DMS79 treated with DMSO at 0.1 percent for 48 hours (cell line): ENCODE measurements around the gene HEATR9.

Experiments
- DNase-seq: peaks from one replicate; lab custom pipeline; 2025; lab: John Stamatoyannopoulos, UW

The HEATR9 gene

DNA sequence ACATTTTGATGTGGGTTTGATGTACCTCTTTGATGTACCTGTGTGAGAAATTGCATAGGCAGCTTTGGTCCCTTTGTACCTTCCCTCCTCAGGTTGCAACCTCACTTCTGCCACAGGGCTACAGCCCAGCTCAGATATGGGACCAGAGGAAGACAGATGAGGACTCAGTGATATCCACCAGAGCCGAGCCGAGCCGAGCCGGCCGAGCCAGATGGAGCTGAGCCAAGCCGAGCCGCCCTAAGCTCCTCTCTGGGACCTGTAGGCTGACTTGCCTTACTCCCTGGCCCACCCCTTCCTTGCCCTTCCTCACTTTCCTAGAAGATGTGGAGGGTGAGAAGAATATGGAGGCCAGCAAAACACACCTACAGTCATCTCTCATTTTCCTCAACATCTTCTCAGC, 3.8 kb downstream of the HEATR9 start:
- no peak for DNase-seq

- DNase-seq: no peak
Observed at GRCh38 chr17:35856603-35857002, 12.1 kb downstream of the HEATR9 start.

DNA sequence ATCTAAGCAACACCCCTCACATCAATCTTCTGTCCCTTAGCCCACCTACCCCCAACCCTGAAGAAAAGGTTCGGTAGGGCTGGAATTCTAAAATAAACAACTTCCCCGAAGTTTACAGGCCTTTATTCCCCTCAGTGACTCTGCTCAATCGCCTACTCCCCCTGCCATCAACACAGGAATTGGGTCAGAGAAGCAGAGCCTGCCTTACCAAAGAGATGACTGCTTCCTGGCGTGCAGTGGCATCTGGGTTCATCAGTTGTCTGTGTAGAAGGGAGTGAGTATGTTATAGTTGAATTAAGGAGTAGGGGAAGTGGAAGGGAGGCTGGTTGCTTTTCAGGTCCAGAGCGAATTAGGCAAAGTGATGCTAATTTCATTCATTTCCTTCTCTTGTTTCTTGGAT, 12.7 kb downstream of the HEATR9 start:
- no peak for DNase-seq

DNA sequence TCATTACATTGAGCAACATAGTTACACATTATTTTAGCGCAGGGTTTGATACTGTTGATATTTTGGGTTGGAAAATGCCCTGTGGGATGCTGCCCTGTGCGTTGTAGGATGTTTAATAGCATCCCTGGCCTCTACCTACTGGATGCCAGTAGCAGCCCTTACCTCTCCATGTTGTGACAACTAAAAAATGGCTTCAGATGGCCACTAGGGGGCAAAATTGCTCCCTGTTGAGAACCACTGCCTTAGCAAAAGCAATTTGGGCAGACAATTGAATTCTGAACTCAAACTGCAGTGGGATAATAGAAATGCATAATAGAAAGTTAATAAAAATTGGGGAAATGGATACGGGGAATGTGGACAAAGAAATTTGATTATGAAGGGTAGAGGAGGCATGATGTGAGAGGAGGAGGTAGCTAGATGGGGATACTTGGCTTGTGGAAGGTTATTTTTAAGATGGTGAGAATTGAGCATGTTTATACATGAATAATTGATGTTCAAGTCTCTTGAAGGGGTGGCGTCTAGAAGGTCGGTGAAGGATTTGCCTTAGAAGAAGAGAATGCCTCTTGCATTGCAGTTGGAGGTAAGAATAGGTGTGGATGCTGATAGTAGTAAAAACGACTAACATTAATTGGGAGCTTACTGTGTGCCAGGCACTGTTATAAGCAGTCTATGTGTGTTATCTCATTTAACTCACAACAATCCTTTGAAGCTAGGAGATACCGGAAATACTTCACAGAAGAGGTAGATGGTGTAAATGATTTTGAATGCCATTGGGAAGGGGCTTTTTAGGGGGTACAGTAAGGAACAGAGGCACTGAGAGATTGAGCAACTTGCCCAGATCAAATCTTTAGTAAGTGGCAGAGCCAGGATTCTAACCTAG, 19.0 kb downstream of the HEATR9 start:
- peak; percentile 42 for DNase-seq

DNA sequence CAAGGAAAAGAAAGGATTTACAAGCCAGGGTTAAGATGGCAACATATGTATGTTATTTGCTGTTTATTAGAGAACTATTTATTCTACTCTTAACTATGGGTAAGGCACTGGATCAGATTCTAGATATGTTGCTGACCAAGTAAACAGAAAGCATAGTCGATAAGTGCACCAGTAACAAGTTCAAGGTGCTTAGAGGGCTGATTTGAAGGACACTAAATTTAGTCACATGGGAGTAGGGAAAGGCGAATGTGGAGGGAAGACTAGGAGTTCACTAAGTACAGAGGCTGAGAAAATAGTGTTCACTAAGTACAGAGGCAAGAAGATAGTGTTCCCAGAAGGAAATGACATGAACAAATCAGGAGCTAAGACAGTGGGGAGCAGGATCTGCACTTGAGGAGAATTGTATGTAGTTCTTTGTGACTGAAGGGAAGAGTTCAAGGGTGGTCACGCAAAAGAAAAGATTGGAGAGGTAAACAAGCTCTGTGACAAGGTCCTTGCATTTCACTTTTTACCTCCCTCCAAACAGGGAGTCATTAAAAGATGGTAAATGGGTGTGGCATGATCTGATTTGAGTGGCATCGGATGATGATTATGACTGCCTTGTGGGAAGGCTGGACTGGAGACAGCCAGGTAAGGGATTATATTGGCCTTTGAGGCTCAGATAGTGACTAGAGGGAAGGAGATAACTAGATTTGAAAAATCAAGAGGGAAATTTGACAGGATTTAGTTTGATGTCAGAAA, 20.9 kb downstream of the HEATR9 start:
- no peak for DNase-seq

GRCh38 chr17:35847006-35847405, 21.7 kb downstream of the HEATR9 start:
- DNase-seq: no peak

DNA sequence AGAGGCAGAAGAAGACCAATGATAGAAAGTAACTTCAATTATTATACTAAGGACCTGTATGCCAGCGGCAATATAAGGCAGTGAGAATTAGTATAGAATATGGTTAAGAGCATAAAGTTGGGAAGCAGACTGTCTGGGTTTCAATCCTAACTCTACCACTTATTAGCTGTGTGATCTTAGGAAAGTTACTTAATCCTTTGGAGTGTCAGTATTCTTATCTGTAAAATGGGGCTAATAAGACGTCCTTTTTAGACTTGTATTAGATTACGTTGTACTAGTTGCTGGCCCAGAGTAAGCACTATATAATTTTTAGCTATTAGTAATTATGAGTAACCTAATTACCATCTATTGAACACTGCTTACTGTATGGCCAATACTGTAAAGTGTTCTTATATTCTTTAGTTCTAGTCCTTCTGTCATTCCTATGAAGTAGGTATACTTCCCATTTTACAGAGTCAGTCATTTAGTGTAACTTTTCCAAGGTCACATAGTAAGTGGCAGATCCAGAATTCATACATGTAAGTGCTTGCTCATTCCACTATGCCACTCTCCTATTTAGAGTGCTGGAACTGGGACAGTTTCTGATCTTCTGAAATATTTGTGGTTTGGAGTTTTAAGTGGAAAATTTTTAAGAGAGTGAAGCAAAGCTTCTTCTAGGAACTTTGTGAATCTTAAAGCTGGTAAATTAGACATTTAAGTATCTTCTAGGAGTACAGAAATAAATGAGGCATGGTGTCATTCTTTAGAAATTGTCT, 22.5 kb downstream of the HEATR9 start:
- DNase-seq: no peak

DNA sequence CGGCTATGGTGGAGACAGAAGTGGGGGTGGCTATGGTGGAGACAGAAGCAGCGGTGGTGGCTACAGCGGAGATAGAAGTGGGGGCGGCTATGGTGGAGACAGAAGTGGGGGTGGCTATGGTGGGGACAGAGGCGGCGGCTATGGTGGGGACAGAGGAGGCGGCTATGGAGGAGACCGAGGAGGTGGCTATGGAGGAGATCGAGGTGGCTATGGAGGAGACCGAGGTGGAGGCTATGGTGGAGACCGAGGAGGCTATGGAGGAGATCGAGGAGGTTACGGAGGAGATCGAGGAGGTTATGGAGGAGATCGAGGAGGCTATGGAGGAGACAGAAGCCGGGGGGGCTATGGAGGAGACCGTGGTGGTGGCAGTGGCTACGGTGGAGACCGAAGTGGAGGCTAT, 24.1 kb downstream of the HEATR9 start:
- no peak for DNase-seq

GRCh38 chr17:35843698-35844097, 25.0 kb downstream of the HEATR9 start:
- no peak for DNase-seq

- no peak for DNase-seq
Observed at GRCh38 chr17:35842239-35842638, 26.5 kb downstream of the HEATR9 start.

DNA sequence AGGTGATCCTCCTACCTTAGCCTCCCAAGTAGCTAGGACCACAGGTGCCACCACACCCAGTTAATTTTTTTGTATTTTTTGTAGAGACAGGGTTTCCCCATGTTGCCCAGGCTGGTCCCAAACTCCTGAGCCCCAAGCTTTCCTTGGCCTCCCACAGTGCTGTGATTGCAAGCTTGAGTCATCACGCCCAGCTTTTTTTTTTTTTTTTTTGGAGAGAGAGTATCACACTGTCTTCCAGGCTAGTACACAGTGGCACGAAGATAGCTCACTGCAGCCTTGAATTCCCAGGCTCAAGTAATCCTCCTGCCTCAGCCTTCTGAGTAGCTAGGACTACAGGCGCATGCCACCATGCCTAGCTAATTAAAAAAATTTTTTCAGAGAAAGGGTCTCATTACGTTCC, 27.2 kb downstream of the HEATR9 start:
- no peak for DNase-seq

GRCh38 chr17:35841101-35841500, 27.6 kb downstream of the HEATR9 start:
- no peak for DNase-seq

- no peak for DNase-seq
Observed at GRCh38 chr17:35825206-35825605, 43.5 kb downstream of the HEATR9 start.

DNA sequence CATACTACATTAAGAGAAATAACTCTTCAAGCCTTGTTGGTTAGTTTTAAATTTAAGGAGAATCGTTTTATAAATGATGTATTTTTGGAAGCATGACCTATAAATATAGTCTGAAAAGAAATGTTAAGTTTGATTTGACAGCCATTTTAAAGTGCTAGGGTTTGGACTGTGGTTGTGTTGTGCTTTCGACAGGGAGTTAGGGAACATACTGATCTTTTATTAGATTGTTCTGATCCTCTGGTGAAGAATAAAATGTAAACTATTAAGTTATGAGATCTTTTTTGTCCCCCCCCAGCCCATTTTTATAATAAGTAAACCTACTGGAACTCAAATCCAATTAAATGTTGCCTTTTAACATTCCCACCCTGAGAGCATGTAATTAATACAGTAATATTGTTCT, 47.4 kb downstream of the HEATR9 start:
- no peak for DNase-seq

DNA sequence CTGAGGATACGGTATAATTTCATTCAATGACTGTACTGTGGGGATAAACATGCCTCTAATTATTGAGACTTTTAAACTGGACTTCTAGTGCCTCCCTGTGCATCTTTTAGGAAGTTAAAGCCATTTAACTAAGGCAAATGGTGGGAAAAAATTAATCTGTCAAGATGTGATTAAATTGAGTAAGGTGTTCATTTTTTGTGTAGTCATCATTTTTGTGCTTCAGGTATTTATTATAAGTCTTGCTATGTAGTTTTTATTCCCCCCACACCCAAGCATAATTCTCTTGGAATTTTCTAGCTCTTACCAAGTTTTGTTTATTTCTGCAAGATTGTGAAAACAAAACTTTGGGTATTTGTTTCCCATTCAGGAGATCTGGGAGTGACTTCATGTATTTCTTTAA, 49.2 kb downstream of the HEATR9 start:
- no peak for DNase-seq

- no peak for DNase-seq
Observed at GRCh38 chr17:35817196-35817595, 51.5 kb downstream of the HEATR9 start.

GRCh38 chr17:35816723-35817122, 52.0 kb downstream of the HEATR9 start:
- DNase-seq: no peak

GRCh38 chr17:35812456-35812855, 56.2 kb downstream of the HEATR9 start:
- DNase-seq: no peak

- DNase-seq: no peak
Observed at GRCh38 chr17:35811759-35812158, 56.9 kb downstream of the HEATR9 start.

- no peak for DNase-seq
Observed at GRCh38 chr17:35809855-35810461, 58.7 kb downstream of the HEATR9 start.

DNA sequence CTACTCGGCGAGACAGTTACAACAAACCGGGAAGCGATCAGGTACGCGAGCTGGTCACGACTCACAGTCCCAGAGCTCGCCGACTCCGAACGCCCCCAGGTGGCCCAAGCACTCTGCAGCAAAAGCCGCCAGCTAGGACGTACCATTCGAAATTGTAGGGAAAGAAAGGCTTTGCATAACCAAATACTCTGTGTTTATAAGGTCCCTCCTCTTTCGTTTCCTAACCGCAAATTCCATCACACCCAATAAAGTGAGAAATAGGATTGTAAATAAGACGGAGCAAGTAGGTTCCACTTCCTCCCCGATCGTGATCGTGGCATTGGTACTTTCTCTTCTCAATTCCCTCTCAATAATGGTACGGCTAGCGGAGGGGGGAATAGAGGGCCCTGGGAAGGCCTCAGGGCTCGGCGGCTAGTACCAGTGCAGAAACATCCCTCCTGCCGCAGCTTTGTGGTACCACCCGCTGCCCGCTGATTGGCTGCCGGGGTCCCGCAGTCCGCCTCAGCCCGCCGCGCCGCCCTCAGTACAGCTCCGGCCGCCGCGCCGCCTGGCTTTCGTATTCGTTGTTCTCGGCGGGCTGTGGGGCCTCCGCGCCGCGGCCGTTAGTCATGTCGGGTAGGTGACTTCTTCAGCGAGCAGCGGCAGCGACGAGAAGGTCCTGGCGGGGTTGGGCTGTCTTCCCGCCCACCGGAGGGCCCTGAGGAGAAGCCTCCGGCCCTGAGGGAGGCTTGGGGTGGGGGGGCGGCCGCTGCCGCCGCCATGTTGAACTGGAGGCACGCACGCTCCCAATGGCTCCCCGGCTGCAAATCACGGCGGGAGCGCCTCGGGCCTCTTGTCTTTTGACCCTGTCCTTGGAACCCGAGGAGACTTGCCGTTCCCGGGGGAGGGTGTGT, 59.5 kb downstream of the HEATR9 start, which contains the start of gene TAF15:
Gene TAF15, plus strand, starts transcription at position 523 of the 893 bp plus-strand sequence. Its CDS starts 86 bp downstream, at position 609.
- peak; percentile 99 for DNase-seq
